ENCODE measurements around the gene PLD5.
A peak's percentile ranks its signal among the peaks of the same experiment; 100 is the strongest.
"Not testable (repeated sequence)": the region's sequence is repeated elsewhere in the genome, so short reads cannot be mapped to it uniquely, and the experiment has no call there.

Gene PLD5

GRCh38 chr1:242477944-242478343, 46.6 kb downstream of the PLD5 start:
- peak; percentile 79 for DNase-seq

GRCh38 chr1:242470774-242471173, 53.7 kb downstream of the PLD5 start:
- no peak for DNase-seq

DNA sequence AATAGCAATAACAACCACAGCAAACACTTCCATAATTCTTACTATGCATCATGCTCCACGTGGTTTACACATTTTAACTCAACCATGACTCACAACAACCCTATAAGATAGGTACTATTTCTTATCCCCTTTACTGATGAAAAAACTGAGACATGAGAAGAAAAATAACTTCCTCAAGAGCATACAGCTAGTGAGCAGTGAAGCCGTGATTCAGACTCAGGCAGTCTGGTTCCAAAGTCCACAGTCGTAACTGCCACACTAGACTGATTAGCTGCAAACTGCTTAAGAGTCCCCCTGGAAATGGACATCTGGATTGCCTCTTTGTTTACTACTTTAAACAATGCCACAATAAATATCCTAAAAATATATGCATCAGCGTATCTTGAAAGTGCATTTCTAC, 55.7 kb downstream of the PLD5 start:
- DNase-seq, result peak; percentile 29

DNA sequence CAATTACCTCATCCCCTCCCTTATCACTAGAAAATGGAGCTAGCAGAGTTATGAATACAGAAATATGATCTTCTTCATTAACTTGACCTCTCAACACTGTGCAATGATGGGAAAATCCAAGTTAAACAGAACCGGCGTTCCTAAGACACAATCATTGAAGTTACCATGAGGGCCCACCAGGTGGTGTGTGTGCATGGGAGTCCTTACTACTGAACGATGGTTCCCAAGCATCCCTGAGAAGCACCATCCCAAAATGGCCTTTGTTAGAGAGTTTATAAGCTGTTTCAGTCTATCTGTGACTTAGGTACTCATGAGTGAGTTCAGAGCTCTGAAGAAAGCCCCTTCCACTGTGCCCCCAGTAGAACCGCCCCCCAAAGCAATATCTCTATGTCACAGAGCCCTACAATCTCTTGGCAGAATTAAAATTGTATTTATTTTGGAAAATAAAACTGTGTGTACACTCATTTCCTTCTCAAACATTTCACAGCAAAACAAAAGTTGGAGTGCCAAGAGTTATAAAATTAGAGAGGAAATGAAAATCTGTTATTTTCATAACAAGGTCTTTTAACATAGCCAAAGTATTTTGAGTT, 56.8 kb downstream of the PLD5 start:
- DNase-seq, result peak; percentile 84

DNA sequence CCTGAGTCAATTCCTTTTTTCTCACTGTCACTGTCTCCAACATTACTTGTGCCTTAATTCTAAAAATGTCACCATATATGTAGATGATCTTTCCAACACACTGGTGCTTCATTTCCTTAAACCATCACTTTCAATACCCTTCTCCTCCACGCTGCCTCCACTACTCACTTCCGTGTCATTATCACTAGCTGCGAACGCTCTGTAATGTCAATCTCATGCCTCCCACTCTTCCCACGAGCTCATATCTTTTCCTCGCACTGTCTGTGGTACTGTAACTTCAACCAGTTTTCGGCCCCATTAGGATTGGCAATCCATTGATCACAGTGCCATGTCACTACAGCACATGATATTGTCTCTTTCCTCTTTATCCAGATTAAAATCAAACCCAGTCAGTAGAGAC, 61.6 kb downstream of the PLD5 start:
- DNase-seq, result no peak

- not testable (repeated sequence) for DNase-seq
Observed at GRCh38 chr1:242459740-242460139, 64.8 kb downstream of the PLD5 start.

DNA sequence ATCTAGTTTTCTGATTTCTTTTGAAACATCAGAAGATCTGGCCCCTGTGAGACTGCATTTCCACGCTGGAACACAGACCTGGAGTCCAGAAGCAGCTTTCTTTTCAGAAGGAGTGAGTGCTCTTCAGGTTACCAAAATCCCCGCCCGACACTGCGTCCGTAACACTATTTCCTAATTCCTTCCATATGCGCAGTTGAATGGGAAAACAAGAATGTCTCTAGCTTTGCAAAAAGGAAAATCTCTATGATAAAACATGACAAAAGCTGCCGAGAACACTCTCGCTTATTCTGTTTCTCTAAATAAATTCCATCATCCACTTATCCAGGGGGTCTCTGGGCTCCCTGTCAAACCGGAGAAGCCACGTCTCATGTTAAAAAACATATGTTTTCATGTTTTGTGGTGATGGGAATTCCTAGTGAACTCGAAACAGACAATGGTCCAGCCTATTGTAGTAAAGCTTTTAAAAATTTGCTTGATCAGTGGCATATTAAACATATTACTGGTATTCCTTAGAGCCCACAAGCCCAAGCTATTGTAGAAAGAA, 67.7 kb downstream of the PLD5 start:
- DNase-seq, result no peak

- no peak for DNase-seq
Observed at GRCh38 chr1:242455052-242455361, 69.5 kb downstream of the PLD5 start.

DNA sequence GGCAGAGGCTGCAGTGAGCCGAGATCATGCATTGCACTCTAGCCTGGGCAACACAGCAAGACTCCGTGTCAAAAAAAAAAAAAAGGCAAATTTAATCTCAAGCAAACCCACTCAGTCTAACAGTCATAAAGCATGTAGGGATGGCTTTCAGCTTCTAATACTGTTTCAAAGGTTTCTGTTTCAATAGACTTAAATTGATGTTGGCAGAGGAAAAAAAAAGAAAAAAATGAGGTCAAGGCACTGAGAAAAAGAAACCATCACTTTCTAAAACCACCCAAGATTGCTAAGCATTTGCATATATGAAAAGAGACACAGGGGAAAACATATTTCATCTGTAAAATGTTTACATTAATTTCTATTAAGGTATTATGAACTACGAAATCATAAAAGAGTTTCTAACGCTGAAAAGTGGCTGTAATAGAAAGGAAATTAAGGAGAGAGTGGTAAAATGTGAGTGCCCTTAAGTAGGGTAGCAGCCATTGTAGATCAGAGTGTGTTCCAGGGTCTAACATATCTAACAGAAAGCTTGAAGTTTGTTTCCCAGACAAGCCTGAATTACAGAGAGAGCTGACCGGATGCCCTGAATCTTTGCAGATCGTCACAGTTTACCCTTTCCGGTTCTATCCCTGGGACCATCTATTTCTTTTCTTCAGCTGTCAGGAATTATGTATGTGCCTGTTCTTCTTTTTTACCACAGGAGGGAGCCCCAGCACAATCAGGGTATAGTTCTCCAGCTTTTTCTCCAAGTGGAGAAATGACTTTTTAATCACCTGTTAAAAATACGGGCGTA, 70.0 kb downstream of the PLD5 start:
- peak; percentile 89 for DNase-seq

GRCh38 chr1:242452573-242452972, 71.9 kb downstream of the PLD5 start:
- DNase-seq, result no peak

DNA sequence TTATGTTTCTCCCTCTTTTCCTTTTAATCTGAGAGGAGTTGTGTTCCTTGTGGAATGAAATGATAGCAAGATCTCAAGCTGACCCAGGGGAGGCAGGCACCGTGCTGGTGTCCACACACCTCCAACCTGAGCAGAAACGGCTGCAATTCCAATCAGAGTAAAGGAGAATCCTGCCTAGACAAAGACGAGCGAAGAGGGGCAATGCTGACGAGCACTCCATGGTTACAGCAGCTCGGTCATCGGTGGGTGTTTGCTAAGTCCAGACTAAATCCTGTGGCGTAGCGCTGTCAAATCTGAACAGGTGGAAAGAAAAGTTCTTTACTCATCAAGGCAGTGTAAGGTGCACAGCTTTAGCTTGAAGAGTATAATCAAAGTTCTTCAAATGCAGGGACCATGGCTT, 74.8 kb downstream of the PLD5 start:
- DNase-seq, result peak; percentile 90

DNA sequence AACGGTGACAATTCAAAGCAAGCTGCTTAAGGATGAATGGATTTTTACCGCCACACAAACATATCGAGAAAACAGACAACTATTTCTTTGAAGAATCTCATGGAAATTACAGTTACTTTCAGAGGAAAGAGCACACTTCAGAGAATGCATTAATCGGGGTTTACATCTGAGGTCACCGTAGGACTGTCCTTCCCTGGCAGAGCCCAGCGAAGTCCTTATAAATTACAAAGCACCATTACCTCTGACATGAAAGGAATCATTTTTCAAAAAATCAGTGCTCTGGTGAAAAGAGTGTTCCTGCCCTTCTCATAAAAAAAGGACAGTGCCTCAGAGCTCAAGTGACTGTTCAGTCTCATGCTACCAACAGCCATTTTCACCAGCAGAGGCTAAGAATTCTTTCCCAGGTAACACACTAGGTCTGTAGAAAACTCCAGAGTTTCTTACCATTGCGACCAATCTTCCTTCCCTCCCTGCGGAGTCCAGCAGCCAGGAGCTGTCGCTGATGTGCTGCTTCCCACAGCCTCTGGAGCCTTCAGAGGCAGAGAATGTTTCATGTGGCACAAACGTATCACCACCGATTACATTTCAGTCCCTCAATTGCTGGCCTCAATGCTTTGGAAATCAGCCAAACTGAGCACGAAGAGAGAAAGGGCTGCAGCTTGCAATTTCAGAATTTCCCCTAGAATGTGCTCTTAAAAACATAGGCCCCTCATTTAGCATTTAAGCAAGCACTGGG, 75.4 kb downstream of the PLD5 start:
- peak; percentile 91 for DNase-seq

- peak; percentile 34 for DNase-seq
Observed at GRCh38 chr1:242447689-242448088, 76.8 kb downstream of the PLD5 start.

DNA sequence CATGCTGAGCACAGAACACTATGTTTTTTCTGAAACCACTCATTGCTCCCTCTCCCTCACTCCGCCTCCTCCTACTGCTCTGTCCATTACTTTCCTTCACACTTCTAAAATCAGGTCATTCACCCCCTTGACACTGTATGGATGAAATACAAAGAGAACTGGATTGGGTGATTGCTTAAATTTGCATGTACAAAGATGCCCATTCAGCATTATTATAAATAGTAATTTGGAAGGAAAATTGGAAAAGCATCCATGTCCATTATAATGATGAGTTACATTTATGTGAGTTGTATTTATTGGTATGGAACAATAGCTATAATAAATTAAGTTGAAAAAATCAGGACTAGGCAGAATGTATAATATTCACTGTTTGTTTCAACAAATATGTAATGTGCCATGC, 83.7 kb downstream of the PLD5 start:
- DNase-seq, result no peak

DNA sequence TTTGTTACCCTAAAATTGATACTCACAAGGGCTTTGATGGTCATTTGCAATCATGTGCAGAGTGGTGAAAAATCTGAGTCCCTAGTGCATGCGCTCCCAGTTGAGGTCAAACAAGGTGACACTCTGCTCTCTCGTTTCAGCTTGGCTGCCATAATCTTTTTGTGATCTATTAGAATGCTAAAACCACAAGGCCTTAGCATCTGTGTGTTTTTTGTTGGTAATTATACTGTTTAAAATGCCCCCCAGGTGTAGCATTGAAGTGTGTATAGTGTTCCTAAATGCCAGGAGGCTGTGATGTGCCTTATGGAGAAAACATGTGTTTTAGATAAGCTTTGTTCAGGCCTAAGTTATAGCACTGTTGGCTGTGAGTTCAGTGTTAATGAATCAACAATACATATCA, 89.3 kb downstream of the PLD5 start:
- DNase-seq, result peak; percentile 92

- no peak for DNase-seq
Observed at GRCh38 chr1:242432491-242433095, 91.9 kb downstream of the PLD5 start.

- no peak for DNase-seq
Observed at GRCh38 chr1:242431786-242432185, 92.7 kb downstream of the PLD5 start.

GRCh38 chr1:242430956-242431355, 93.5 kb downstream of the PLD5 start:
- DNase-seq, result no peak

GRCh38 chr1:242428399-242429190, 95.9 kb downstream of the PLD5 start:
- peak; percentile 95 for DNase-seq

GRCh38 chr1:242427519-242427918, 97.0 kb downstream of the PLD5 start:
- peak; percentile 90 for DNase-seq

DNA sequence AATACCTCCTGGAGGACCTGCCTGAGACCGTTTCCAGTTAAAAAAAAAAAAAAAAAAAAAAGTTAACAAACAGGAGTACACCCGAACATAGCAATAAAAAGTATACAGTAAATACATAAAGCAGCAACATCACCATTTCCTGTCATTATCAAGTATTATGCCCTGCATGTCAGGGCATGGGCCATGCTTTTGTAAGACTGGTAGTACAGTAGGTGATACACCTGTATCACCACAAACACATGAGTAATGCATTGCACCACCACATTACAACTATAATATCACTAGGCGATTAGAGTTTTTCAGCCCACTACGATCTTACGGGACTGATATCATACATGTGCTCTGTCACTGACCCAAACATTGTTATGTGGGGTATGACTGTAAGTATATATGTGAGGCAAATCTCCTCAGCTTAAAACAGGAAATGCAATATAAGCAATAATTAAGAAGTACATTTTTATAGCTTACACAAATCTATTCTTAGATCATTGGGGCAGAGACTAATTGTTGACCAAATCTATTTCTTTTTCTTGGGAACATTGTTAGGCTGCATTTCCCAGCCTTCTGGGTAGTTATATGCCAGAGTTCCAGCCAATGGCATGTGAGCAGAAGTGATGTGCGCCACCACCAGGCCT, 98.1 kb downstream of the PLD5 start:
- DNase-seq, result peak; percentile 61

GRCh38 chr1:242425232-242425631, 99.3 kb downstream of the PLD5 start:
- DNase-seq, result peak; percentile 47

All from NCI-H69 (cell line).